Mesenchymal stem cell (in vitro differentiated cells and primary cell): ENCODE results near the gene B3GALT6.

Source experiments
- DNase-seq: peaks from one replicate; pipeline ENCODE4 v3.0.0-alpha.2; 2013
- H2AFZ ChIP-seq: one replicate; pipeline ENCODE4 v1.6.1; 2013; ENCODE audit warnings: low read depth, mild to moderate bottlenecking, control low read depth, inconsistent platforms, low read length, moderate library complexity
- H2AK5ac ChIP-seq: 2 replicates; pipeline ENCODE4 v1.6.1; 2013; ENCODE audit warnings: low read length, moderate library complexity, mild to moderate bottlenecking, inconsistent platforms; ENCODE audit not compliant: severe bottlenecking
- H2BK120ac ChIP-seq: one replicate; pipeline ENCODE4 v1.6.1; 2013; ENCODE audit warnings: low read depth, mild to moderate bottlenecking, inconsistent platforms, low read length, moderate library complexity
- H2BK12ac ChIP-seq, 2 experiments: one replicate each; pipeline ENCODE4 v1.6.1; 2013; ENCODE audit warnings: inconsistent platforms in 2 of 2, low read length in 2 of 2, mild to moderate bottlenecking in 2 of 2, moderate library complexity in 2 of 2, control low read depth in 1 of 2
- H2BK15ac ChIP-seq: one replicate; pipeline ENCODE4 v1.6.1; 2013; ENCODE audit warnings: mild to moderate bottlenecking, low read depth, inconsistent platforms; ENCODE audit not compliant: poor library complexity, severe bottlenecking
- H2BK5ac ChIP-seq: 2 replicates; pipeline ENCODE4 v1.6.1; 2013; ENCODE audit warnings: low read depth, mild to moderate bottlenecking, low read length, control low read depth, inconsistent platforms; ENCODE audit not compliant: poor library complexity, severe bottlenecking
- H3K14ac ChIP-seq, 2 experiments: one replicate each; pipeline ENCODE4 v1.6.1; 2013; ENCODE audit warnings: inconsistent platforms in 2 of 2, low read length in 2 of 2, control low read depth in 1 of 2, mild to moderate bottlenecking in 1 of 2, moderate library complexity in 1 of 2
- H3K18ac ChIP-seq, 2 experiments: one replicate each; pipeline ENCODE4 v1.6.1; 2013; ENCODE audit warnings: inconsistent platforms in 2 of 2, low read length in 2 of 2, control low read depth in 1 of 2, low read depth in 1 of 2, mild to moderate bottlenecking in 1 of 2
- H3K23ac ChIP-seq, 2 experiments: one replicate each; pipeline ENCODE4 v1.6.1; 2013; ENCODE audit warnings: inconsistent platforms in 2 of 2, low read length in 2 of 2, mild to moderate bottlenecking in 2 of 2, moderate library complexity in 2 of 2, control low read depth in 1 of 2
- H3K27ac ChIP-seq: 2 replicates; pipeline ENCODE4 v1.5.1; 2013; ENCODE audit warnings: mild to moderate bottlenecking, moderate library complexity, low read length, control low read depth, inconsistent platforms; ENCODE audit not compliant: poor library complexity, severe bottlenecking
- H3K27me3 ChIP-seq, 2 experiments: 2 replicates each; pipeline versions ENCODE4 v1.6.1 to v1.7.0; 2013; ENCODE audit warnings: low read length in 2 of 2, mild to moderate bottlenecking in 2 of 2, moderate library complexity in 2 of 2, control low read depth in 1 of 2, inconsistent platforms in 1 of 2; ENCODE audit not compliant: control insufficient read depth in 1 of 2, insufficient read depth in 1 of 2
- H3K36me3 ChIP-seq, 2 experiments: 2 replicates each; pipeline versions ENCODE4 v1.6.1 to v1.7.0; 2013; ENCODE audit warnings: low read length in 2 of 2, control low read depth in 1 of 2, inconsistent platforms in 1 of 2, low read depth in 1 of 2, mild to moderate bottlenecking in 1 of 2; ENCODE audit not compliant: insufficient read depth in 2 of 2, control insufficient read depth in 1 of 2
- H3K4ac ChIP-seq, 2 experiments: one replicate each; pipeline ENCODE4 v1.6.1; 2013; ENCODE audit warnings: inconsistent platforms in 2 of 2, low read length in 2 of 2, mild to moderate bottlenecking in 2 of 2, moderate library complexity in 2 of 2, control low read depth in 1 of 2, low read depth in 1 of 2
- H3K4me1 ChIP-seq: 2 replicates; pipeline ENCODE4 v1.6.1; 2013; ENCODE audit warnings: low read depth, low read length, control low read depth; ENCODE audit not compliant: control insufficient read depth, insufficient read depth
- H3K4me2 ChIP-seq: 2 replicates; pipeline ENCODE4 v1.6.1; 2013; ENCODE audit warnings: low read length, mild to moderate bottlenecking, inconsistent platforms; ENCODE audit not compliant: poor library complexity, severe bottlenecking
- H3K4me3 ChIP-seq, 2 experiments: 2 replicates each; pipeline versions ENCODE4 v1.5.1 to v1.7.0; 2013; ENCODE audit warnings: low read length in 2 of 2, mild to moderate bottlenecking in 2 of 2, control low read depth in 1 of 2, low read depth in 1 of 2; ENCODE audit not compliant: insufficient read depth in 1 of 2
- H3K79me1 ChIP-seq: replicated peaks from 2 replicates; pipeline ENCODE4 v1.6.1; 2013; ENCODE audit warnings: mild to moderate bottlenecking, control low read depth, low read length, inconsistent platforms; ENCODE audit not compliant: poor library complexity, severe bottlenecking
- H3K9ac ChIP-seq: 2 replicates; pipeline ENCODE4 v1.7.0; 2013; ENCODE audit warnings: mild to moderate bottlenecking, low read length, moderate library complexity
- H3K9me3 ChIP-seq: 2 replicates; pipeline ENCODE4 v1.7.0; 2013; ENCODE audit warnings: mild to moderate bottlenecking, low read length; ENCODE audit not compliant: control insufficient read depth
- H4K8ac ChIP-seq: one replicate; pipeline ENCODE4 v1.6.1; 2013; ENCODE audit warnings: inconsistent platforms, mild to moderate bottlenecking, low read length, moderate library complexity
- H4K91ac ChIP-seq: one replicate; pipeline ENCODE4 v1.6.1; 2013; ENCODE audit warnings: mild to moderate bottlenecking, low read length, inconsistent platforms
- WGBS: methylation state at CpG from one replicate; pipeline ENCODE4 v1.1.7; 2013; ENCODE audit warnings: mixed read lengths; 5-methylcytosine and 5-hydroxymethylcytosine counted together

The B3GALT6 gene

GRCh38 chr1:1199961-1200875 is 31.8 kb upstream of the B3GALT6 start:
- Histone ChIP-seq H2AFZ (no peak overlapping the region), H3K4ac (no peak overlapping the region), H2BK12ac (no peak overlapping the region), H3K4me3 (no peak overlapping the region), H3K14ac (no peak overlapping the region), H3K27ac (no peak overlapping the region), H4K8ac (no peak overlapping the region), H3K23ac (no peak overlapping the region), H3K9me3 (no peaks in the 10 kb centered on the region), H3K27me3 (peaks cover 0 to 47% of the 10 kb centered on the region in 2 experiments), H3K79me1 (no peaks in the 10 kb centered on the region), H3K18ac (no peak overlapping the region), H2BK5ac (no peak overlapping the region), H3K4me1 (peaks cover 46% of the 10 kb centered on the region), H2BK120ac (no peak overlapping the region), H4K91ac (no peak overlapping the region), H2AK5ac (no peak overlapping the region), H2BK15ac (no peak overlapping the region), H3K4me2 (no peak overlapping the region), H3K9ac (no peak overlapping the region), H3K36me3 (no peaks in the 10 kb centered on the region)
- no peak for DNase-seq
- 88% methylated on average over 30 of the region's 31 CpGs for WGBS

GRCh38 chr1:1200876-1201810 is 30.9 kb upstream of the B3GALT6 start:
- H3K27ac ChIP-seq = no peak overlapping the region
- no peak overlapping the region for H2BK12ac ChIP-seq
- H3K4me1 ChIP-seq = peaks cover 56% of the 10 kb centered on the region
- peak overlapping the region in 1 of 2 experiments; percentile 49 for H3K4me3 ChIP-seq
- no peak overlapping the region for H3K14ac ChIP-seq
- H3K36me3 ChIP-seq = no peaks in the 10 kb centered on the region
- H3K79me1 ChIP-seq = no peaks in the 10 kb centered on the region
- peak overlapping the region; percentile 38 for H2BK120ac ChIP-seq
- H3K9ac ChIP-seq = no peak overlapping the region
- peaks cover 0 to 56% of the 10 kb centered on the region in 2 experiments for H3K27me3 ChIP-seq
- no peak overlapping the region for H3K4ac ChIP-seq
- H2AK5ac ChIP-seq = no peak overlapping the region
- no peak overlapping the region for H4K91ac ChIP-seq
- H3K18ac ChIP-seq = peak overlapping the region; percentile 28 to 76
- peak overlapping the region; percentile 56 for H2AFZ ChIP-seq
- peak overlapping the region; percentile 93 for H3K4me2 ChIP-seq
- DNase-seq = peak; percentile 51
- peak overlapping the region; percentile 62 for H4K8ac ChIP-seq
- no peaks in the 10 kb centered on the region for H3K9me3 ChIP-seq
- peak overlapping the region; percentile 89 for H2BK15ac ChIP-seq
- no peak overlapping the region for H2BK5ac ChIP-seq
- no peak overlapping the region for H3K23ac ChIP-seq
- WGBS = 16% methylated on average over 8 of the region's 109 CpGs

- Histone ChIP-seq H3K79me1 (no peaks in the 10 kb centered on the region), H3K23ac (peak overlapping the region in 1 of 2 experiments; percentile 84), H4K8ac (no peak overlapping the region), H4K91ac (no peak overlapping the region), H2AK5ac (no peak overlapping the region), H2BK12ac (no peak overlapping the region), H3K9me3 (no peaks in the 10 kb centered on the region), H3K18ac (no peak overlapping the region), H2BK120ac (no peak overlapping the region), H2BK5ac (no peak overlapping the region), H3K4me3 (no peak overlapping the region), H3K9ac (no peak overlapping the region), H3K27me3 (peaks cover 0 to 71% of the 10 kb centered on the region in 2 experiments), H3K4ac (no peak overlapping the region), H3K27ac (no peak overlapping the region), H3K14ac (no peak overlapping the region), H3K36me3 (no peaks in the 10 kb centered on the region), H3K4me1 (peaks cover 68% of the 10 kb centered on the region), H2BK15ac (no peak overlapping the region), H2AFZ (no peak overlapping the region), H3K4me2 (no peak overlapping the region)
- no peak for DNase-seq
- WGBS = 81% methylated on average over 27 of the region's 27 CpGs
Measured at GRCh38 chr1:1202831-1203560, 29.0 kb upstream of the B3GALT6 start.
